T-helper 1 cell treated with Interleukin-12 subunit alpha and Interleukin-12 subunit beta and Interleukin-4 antibody, amounts not matched to agents 30 ng/mL and 1 ng/mL, for 36 hours (primary cell): ENCODE measurements around the gene TF. TPM values are rescaled to one million over a fixed set of nuclear protein-coding genes. Genes with fewer than 3 reads are reported as not detected.
"Not testable (repeated sequence)": the region's sequence is repeated elsewhere in the genome, so short reads cannot be mapped to it uniquely, and the experiment has no call there.

ENCODE experiments used
- intact Hi-C: fragments of 100-400 bp; cut with micrococcal nuclease; formaldehyde crosslinking; loops from one replicate; pipeline ENCODE4 v1.15.1; 2024
- total RNA-seq: library from RNA; stranded (reverse); gene quantifications from 2 replicates; pipeline ENCODE4 v1.2.3, GENCODE V29; 2022

TF gene
- total RNA-seq = 0.22 and 0.59 TPM in 2 replicates

DNA sequence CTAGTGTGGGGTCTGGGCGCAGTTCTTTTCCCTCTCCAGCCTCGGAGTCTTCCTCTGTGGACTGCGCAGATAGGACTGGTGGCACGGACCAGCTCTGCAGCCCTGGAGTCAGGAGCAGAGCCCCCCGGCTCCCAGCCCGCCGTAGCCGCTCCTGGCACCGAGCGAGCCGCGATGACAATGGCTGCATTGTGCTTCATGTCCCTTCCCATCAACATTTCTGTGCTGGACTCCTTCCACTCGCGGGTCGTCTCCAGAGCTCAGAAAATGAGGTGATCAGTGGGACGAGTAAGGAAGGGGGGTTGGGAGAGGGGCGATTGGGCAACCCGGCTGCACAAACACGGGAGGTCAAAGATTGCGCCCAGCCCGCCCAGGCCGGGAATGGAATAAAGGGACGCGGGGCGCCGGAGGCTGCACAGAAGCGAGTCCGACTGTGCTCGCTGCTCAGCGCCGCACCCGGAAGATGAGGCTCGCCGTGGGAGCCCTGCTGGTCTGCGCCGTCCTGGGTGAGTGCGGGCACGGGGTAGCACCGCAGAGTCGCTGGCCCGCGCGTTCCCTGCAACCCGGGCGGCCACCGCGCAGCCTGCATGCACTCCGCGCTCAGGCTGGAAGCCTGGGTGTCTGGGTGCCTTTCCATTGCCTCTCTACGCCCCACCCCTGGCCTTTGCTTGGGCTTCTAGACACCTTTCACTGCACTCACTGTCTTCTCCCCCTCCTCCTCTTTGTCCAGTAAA is at the start of gene TF:
Gene TF (plus strand): TSS at position 413 of the 731 bp plus-strand sequence. CDS start 48 bp downstream, at position 461.
- intact Hi-C loops = no loop called here

DNA sequence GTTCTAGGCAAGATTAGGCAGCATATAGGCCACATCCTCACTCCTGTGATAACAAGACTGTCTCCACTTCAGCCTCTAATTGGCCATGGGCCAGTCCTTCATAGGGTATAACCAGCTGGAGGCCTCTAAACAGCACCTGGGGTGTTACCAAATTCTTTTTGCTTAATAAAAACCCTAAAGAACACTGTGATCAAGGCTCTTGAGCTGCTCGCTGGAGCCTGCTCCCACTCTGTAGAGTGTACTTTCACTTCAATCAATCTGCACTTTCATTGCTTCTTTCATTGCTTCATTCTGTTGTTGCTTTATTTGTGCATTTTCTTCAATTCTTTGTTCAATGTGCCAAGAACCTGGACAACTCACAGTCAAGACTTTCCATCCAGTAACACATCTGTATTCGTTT is 48.2 kb upstream of the TF start:
- intact Hi-C loops = no loop called here

DNA sequence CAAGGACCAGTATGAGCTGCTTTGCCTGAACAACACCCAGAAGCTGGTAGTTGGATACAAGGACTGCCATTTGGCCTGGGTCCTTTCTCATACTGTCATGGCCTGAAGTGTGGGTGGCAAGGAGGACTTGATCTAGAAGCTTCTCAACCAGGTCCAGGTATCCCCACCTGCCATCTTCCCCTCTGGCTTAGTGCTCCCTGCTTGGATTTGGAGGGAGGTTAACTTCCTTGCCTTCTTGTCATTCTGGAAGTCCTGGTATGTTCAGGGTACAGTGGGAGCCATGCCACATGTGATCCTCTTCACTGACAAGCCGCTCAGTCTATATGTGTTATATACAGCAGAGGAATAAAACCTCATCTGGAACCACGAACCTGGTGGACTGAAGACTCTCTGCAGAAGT is 46.7 kb upstream of the TF start:
- intact Hi-C loops = no loop called here

DNA sequence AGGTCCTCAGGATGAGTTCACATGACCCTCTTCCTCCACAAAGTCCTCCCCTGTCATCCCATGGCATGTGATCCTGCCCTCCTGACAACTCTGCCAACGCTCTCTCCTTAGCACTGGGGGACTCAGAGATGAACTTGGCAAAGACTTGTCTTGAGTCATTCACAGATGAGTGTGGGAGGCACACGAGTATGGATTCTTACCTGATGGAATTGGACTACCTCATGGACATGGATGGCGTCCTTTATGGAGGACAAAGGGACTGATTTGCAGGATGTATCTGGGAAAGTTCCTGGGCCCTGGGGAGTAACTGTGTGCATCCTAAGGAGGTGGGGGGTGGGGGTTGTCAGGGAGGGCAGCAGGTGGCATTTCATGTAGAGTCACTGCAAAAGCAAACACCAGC is 46.3 kb upstream of the TF start:
- intact Hi-C loops = no loop called here

DNA sequence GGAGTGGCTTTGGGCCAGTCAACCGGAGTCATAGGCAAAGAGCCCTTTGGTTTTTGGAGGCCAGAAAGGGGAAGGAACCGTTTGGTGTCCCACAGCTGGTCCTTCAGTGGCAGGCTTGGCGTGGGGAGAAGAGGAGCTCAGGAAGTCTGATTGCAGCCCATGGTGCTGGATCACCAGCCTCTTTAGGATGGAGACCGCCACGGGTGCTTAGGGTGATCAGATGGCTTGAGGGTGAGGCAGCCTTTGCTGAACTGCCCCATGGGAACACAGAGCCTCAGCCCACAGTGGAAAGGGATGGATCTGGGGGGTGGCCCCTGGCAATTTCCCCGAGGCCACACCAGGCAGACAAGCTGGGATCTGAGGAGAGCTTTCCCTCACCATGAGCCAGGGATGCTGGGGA is 45.8 kb upstream of the TF start:
- intact Hi-C loops = no loop called here

DNA sequence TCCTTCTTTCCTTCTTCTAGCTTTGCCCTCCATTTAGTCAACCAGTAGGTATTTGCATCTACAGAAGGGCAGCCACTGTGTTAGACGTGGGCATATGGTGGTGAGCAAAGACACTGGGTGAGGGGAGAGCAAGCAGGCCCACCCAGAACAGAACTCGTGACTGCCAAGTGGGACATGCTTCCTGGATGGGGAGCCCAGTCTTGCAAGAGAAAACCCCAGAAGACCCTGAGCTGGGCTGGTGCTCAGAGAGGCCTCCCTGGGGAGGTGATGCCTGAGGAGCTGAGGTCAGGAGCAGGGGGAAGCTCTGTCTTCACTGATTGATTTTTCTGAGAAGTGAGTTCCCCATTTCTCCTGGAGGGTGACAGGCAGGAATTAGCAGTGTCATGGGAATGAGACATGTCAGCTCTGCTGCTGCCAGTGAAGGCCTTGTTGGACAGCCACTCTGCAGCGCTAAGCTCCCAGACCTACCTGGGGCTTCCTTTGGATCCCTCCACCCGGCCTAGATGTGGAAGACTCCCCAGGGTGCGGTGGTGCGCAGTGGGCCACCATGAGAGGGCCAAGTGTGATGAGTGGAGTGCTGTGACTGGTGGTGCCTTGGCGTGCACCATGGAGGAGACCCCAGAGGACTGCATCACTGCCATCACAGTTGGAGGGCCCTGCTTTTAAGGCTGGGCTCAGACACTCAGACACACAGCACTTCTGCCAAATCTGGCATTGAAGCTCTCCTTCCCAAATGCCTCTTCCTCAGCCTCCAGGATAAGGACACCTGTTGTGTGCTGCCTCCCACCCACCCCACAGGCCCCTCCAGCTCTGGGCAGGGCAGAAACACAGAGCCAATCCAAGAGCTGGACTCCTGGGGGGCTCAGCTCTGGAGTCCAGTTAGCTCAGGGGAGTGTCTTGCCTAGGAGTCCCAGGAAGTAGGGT is 44.5 kb upstream of the TF start:
- intact Hi-C loops = no loop called here

DNA sequence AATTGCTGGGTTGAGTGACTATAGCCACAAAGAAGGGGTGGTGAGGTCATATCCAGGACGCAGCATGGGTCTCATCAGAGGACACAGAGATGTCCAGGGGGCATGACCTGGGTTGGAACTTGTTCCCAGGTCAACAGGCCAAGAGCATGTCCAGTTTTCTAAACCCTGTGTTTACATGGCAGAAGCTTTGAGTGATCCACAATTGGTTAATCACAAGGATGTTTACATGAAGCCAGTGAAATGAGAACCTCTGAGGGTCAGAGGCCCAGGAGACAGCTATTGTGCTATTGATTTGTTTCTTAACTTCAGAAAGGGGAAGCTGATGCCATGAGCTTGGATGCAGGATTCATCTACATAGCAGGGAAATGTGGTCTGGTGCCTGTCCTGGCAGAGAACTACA is 42.3 kb upstream of the TF start:
- intact Hi-C loops = no loop called here

DNA sequence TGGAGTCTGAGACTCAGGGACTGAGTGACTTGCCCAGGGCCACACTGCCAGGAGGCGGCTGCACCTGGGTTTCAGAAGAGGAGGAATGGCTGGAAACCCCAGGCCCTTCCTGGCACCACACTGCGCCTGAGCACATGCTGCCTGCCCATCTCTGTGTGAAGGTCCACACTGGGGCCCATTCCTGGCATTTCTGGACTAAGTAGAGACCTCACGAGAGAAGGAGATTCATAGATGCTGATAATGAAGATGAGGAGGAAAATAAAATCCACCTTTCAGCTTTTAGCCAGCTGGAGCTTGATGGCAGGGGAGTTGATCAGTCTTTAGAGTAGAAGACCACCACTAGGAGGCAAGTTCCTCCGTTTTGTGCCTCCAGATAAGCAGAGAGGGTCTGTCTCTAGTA is 40.2 kb upstream of the TF start:
- intact Hi-C loops = no loop called here

DNA sequence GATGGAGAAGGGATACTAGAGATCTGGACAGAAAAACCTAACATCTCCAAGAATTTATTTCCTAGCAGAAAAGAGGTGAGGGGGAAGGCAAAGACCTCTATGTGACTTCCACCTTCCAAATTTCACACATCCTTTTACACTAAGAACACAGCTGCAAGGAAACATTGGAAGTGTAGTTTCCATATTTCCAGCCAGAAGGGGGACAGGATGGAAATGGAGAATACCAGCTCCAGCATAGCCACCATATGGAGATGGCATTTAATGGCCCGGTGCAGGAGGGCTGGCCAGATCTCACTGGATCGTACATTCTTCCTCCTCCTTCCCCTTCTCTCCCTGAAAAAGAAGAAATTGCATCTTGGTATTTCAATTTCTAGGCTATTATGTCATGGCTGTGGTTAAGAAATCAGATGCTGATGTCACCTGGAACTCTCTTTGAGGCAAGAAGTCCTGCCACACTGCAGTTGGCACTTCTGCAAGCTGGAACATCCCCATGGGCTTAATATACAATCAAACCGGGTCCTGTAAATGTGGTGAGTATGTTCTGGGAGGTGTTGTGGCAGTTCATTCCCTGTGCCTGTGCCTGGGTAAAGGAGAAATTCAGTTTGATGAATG is 36.9 kb upstream of the TF start:
- intact Hi-C loops = no loop called here

DNA sequence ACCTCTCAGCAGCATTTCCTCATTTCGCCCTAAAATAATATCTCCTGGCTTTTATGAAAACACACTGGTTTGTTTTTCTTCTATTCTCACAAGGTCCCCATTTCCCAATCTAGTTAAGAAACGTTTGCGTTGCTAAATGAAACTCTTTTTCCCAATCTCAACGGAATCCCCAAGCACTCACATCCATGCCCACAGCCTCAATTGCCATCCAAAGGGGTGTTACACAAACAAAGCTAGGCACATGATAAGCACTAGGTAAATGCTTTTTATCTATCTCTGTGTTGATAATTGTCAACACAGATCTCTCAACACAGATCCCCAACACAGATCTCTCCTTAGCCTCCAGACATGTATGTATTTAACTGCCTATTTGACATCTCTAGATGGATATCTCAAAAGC is 35.2 kb upstream of the TF start:
- intact Hi-C loops = no loop called here

DNA sequence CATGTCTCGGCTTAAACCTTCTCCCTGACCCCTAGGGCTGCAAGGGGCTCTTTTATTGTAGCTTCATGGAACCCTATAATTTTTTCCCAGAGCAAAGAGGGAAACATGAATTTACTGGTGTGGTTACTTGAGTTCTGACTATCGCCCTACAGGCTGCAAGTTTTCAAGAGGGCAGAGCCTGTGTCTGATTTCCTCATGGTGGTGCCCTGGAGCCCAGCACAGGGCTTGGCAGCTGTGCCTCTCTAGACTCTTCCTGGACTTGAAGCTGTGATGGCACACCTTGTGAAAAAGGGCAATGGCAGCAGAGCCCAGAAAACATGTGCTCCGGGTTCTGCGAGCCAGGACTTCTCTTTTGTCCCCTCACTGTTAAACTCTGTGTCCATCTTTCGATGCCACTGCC is 34.2 kb upstream of the TF start:
- intact Hi-C loops = no loop called here

DNA sequence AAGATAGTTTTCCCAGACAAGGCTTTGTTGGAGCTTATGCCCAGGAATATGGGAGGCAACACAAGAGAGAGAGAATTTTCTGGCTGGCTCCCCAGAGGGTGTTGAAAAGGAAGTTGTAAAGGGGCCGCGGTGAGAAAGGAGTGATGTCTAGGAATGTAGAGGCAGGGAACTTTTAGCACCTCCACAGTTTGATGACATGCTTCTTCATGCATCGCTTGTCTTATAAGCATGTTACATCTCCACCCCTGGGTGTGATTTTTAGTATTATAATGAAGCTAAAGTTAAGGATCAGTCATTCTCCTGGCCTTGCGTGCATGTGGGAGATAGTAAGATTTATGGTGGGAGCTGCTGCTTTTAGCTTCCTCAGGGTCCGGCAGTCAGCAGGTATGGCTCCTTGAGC is 32.8 kb upstream of the TF start:
- intact Hi-C loops = no loop called here

DNA sequence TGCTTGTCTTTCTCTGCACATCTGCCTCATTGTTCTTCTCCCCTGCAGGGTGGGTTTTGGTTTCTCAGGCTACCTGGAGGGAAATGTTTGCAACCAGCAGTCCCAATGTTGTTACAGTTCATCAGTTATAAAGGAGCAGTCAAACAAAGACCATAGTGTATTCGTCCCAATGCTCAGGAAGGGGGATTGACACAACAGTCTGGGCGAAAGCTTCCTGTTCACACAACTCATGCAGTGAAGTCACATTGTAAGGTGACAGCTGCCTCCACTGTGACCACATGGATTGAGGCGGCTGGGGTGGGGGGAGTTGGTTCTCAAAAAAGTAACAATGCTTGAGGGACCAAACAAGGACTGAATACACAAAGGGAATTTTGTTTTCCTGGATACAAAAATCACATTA is 28.8 kb upstream of the TF start:
- intact Hi-C loops = no loop called here

DNA sequence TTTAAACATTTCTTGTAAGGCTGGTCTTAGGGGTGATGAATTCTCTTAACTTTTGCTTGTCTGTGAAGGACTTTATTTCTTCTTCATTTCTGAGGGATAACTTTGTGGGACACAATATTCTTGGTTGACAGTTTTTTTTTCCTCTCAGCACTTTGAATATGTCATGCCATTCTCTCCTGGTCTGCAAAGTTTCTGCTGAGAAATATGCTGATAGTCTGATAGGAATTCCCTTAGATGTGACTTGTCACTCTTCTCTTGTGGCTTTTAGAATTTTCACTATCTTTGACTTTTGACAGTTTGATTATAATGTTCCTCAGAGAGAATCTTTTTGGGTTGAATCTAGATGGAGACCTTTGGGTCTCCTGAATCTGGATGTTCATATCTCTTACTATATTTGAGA is 23.3 kb upstream of the TF start:
- intact Hi-C loops = no loop called here

DNA sequence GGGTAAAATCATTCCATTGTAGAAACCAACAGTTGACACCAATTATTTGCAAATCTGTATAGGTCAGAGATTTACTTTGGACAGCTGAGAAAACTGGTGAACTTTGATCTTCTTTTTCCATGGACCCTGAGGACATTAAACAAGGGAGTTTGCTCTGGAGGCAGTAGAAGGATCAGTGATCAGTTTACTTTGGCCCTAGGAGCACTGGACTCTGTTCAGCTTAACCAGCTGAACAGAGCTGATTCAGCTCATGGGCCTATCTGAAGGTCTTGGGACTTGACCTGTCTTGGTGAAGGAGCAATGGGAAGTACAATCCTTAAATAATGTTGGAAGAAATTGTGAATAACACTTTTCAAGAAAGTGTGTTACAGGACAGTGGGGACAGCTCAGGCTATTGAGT is 15.2 kb upstream of the TF start:
- intact Hi-C loops = no loop called here

DNA sequence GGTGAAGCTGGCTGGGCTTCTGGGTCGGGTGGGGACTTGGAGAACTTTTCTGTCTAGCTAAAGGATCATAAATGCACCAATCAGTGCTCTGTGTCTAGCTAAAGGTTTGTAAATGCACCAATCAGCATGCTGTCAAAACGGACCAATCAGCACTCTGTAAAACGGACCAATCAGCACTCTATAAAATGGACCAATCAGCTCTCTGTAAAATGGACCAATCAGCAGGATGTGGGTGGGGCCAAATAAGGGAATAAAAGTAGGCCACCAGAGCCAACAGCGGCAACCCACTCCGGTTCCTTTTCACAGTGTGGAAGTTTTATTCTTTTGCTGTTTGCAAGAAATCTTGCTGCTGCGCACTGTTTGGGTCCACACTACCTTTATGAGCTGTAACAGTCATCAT is 14.0 kb upstream of the TF start:
- intact Hi-C loops = not testable (repeated sequence)

DNA sequence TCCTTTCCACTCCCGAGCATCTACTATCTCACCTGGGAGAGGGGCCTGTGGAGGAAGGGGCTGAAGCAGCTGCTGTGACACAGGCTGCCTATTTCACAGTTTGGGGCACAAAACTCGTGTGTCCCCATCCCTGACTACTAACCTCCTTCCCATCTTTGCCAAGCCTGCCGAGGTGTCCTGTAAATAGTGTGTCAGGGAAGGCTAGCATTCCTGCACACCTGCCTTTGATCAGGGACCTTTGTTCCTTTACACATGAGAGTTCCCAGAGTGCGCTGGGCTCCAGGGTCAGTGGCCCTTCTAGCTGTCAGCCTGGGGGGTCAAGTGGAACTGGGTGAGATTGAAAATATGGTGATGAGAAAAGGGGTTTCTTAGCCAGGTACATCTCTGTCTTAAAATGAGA is 13.0 kb upstream of the TF start:
- intact Hi-C loops = no loop called here

DNA sequence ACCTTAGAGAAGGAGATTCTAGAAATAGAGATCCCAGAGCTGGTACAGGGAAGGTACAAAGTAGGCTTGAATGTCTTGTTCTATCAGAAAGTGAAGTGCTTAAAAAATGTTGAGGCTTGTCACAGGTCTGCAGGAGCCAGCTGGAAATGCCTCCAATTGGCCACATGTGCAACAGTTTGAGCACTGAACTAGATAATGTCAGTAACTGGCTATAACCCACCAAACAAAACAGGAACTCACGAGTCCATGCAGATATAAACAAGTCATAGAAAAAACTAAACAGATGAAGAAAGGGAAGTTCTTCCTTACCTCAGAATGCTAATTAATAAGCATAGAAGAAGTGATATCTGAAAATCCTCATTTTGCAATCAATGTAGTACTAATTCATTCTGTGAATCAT is 11.9 kb upstream of the TF start:
- intact Hi-C loops = no loop called here

DNA sequence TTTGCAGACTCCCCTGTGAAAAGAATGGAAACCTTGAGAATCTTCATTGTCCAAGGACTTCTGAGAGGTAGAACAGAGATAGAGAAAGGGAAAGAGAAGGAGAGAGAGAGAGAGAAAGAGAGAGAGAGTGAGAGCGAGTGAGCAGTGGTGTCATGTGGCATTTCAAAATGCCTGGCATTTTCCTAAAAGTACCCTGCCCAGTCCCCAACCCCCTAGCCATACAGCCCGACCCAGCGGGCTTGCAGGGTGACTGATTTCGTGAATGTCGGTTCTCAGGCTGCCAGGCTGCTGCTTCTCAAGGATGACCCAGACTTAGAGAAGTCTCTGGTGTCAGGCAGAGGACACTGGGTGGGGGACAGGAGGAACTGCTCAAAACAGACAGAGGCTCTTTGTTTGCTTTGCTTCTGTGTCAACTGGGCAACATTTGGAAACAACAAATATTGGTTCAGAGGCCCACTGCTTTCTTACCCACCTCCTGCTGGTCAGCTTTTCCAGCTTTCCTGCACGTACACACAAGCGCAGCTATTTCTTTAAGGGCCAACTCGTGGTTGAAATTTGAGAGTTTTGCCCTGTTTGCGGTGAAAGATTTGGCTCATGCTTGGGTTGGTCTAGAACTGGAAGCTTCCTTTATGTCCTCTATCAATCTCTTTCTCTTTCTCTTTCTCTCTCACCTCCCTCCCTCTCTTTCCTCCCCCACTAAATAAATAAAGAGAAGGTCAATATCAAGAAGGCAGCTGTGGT is 3.7 kb upstream of the TF start:
- intact Hi-C loops = no loop called here

DNA sequence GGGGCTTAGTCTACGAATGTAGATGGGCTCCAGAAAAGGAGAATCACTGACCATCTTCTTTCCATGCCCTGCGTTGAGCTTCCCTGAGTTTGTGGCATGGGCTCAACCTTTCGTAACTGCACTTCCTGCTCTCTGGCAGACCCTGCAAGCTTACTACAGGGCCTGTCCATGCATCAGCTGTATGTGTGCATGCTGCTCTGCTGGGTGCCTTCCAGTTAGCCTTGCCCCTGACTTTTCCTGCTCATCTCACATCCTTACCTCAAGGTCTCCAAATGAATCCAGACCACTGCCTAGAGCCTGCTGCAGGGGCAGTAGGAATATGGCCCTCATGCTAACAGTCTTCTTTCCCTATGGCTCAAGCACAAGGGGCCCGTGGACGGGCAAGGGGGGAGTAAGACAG is 2.0 kb upstream of the TF start:
- intact Hi-C loops = no loop called here

DNA sequence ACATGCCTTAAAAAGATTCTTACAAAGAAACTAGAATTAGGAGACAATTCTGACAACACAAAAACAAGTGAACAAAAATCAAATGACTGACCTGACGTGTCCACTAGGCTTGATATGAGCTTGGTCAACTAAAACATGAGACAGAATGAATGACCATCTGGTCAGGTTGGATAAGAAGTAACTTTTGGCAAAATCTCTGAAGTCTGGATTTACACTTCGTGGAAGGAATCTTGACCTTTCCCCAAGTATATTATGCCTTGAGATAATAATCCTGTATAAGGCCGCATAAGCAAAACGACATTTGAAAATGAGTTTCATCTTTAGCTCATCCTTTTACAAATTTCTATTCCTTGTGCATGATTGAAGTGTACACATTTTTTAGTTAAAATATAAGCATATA is 1.1 kb upstream of the TF start:
- intact Hi-C loops = no loop called here

DNA sequence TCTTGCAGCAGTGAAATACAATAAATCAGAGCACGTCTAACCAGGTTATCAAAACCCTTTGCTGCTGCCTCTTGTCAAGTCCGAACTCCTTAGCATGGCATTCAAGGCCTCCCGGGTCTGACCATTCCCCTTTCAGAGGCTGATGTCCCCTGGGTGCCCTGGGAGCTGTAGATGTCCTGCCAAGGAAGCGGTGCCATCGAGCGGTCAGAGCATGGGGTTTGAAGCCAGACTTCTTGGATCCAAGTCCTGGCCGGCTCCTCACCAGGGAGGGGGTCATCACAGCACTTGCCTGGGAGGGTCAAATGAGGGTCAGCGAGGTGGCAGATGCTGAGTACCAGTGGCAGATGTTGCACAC is 496 bp downstream of the TF start:
- intact Hi-C loops = no loop called here
